GM21515 (cell line): ENCODE data around the gene MTA3.
"Not testable (repeated sequence)": the region's sequence is repeated elsewhere in the genome, so short reads cannot be mapped to it uniquely, and the experiment has no call there.

Experiments
- ATAC-seq: cut with Tn5 transposase; IDR thresholded peaks from one replicate; pipeline ENCODE4 v1.9.1; 2021; ENCODE audit not compliant: unreplicated experiment

Gene MTA3

DNA sequence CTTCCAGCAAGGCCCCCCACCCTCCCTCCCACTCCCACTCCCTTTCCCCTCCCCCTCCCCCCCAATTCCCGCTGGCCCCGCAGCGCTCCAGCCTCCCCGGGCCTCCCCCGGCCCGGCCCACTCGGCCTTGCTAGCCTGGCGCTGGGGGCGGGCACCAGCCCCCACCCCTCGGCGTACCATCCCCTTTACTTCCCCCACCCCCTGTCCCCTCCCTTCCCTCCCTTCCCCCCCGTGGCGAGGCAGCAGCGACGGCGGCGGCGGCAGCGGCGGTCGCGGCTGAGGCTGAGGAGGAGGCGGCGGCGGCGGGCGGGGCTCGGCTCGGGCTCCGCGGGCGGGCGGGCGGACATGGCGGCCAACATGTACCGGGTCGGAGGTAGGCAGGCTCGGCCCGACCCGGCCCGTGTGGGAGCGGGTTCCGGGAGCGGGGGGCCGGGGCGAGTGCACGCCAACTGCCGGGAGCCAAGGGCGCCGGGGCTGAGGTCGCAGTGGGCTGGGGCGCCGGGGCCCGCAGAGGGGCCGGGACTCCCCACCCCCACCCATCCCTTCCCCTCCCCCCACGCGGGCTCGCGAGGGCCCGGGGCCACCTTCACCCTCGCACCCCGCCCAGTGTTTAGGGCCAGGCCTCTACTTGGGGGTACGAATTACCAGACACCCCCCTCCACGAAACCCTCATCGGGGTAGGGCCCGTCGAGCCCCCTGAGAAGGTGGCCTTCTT, at the start of gene MTA3:
Gene MTA3 (plus strand): TSS at position 232 of the 715 bp plus-strand sequence. CDS start 114 bp downstream, at position 346.
- no peak for ATAC-seq

DNA sequence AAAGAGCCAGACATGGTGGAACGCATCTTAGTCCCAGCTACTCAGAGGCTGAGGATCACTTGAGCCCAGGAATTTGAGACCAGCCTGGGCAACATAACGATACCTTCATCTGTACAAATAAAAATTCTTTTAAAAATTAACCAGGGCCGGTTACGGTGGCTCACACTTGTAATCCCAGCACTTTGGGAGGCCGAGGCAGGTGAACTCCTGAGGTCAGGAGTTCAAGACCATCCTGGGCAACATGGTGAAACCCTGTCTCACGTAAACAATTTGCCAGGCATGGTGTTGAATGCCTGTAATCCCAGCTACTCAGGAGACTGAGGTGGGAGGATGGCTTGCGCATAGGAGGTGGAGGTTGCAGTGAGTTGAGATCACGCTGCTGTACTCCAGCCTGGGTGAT, 48.8 kb upstream of the MTA3 start:
- ATAC-seq: no peak

DNA sequence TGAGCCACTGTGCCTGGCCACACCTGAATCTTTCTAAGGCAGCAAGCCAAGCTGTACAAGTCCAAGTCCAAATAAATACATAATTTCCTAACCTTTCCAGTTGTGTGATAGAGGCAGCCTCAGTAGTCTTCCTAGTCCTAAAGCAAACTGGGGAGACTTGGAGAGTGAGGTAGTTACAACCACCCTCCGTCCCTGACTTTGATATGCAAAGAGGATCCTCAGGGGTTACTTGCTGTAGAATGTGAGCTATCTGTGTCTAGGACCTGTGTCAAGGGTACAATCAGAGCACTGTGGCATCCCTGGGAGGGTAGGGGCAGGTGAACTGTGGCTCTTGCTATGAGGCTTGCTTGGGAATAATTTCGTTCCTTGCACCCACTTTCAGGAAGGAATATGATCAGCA, 46.4 kb upstream of the MTA3 start:
- no peak for ATAC-seq

DNA sequence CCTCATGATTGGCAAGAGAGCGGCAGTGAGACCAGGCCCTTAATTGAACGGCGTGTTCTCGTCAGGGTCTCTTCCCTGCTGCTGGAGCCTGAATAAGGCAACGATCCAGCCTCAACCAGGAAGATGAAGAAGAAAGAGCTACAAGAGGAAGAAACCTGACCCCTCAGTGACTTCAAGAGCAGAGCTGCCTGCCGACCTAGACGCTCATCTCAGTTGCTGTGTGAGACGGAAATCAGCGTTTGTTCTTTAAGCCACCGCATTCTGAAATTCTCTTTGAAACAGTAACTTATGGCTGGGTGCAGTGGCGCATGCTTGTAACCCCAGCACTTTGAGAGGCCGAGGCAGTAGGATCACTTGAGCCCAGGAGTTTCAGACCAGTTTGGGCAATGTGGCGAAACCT, 45.1 kb upstream of the MTA3 start:
- ATAC-seq: no peak

DNA sequence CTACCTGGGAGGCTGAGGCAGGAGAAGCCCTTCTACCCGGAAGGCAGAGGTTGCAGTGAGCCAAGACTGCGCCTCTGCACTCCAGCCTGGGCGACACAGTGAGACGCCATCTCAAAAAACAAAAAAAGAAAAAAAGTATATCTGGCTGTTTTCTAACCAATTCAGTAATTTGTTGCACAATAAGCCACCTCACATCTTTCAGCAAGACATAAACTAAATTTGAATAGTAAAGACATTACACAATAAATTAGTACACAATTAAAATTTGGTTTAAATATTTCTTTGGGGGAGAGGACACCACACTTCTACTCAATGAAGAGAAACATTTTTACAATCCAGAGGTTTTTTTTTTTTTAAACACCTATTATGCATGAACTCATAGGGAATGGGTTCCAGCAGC, 36.0 kb upstream of the MTA3 start:
- no peak for ATAC-seq

DNA sequence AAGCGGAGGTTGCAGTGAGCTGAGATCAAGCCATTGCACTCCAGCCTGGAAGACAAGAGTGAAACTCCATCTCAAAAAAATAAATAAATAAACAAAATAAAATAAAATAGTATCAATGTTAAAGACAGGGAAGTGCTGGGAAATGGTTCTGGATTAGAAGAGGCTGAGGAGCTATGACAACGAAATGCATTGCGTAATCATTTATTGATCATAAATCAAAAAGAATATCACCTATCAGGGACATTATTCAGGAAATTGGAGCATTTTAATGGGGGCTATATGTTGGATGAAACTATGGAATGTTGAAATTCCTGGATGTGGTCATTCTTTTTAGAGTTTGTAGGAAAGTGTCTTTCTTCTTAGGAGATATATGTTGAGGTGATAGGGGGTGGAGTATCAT, 30.9 kb upstream of the MTA3 start:
- no peak for ATAC-seq

DNA sequence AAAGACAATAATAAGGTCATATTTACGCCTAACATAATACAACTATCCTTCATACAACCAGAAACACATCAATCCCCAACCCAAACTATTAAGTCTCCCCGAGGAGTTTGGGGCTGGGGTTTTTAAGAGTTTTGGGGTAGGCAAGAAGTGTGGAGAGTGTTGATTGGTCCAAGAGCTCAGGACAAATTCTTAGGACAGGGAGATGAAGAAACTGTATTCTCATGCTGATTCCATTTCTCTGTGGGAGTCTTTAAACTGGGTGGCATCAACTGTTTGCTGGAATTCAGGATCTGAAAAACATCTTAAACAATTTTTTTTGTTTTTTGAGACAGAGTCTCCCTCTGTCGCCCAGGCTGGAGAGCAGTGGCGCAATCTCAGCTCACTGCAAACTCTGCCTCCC, 25.6 kb upstream of the MTA3 start:
- no peak for ATAC-seq

DNA sequence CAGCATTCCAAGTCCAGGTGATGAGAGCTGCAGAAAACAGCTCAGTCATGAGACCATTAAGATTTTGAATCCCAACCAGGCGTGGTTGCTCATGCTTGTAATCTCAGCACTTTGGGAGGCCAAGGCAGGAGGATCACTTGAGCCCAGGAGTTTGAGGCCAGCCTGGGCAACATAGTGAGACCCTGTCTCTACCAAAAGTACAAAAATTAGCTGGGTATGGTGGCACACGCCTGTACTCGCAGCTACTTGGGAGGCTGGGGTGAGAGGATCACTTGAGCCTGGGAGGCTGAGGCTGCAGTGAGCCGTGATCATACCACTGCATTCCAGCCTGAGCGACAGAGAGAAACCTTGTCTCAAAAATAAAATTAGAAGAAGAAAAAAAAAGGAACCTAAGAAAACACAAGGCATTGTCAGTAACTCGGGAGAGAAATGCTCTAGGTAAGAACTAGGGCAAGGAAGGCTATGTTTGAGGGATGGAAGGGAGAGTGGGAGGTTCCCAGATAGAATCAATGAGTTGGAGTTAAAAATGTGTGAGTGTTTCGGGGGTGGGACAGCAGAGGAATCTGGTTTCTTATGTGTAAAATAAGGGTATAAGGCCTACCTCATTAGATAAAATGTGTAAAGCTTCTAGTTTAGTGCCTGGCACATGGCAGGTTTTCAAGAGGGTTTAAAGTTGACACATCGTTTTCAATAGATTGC, 23.3 kb upstream of the MTA3 start:
- no peak for ATAC-seq

DNA sequence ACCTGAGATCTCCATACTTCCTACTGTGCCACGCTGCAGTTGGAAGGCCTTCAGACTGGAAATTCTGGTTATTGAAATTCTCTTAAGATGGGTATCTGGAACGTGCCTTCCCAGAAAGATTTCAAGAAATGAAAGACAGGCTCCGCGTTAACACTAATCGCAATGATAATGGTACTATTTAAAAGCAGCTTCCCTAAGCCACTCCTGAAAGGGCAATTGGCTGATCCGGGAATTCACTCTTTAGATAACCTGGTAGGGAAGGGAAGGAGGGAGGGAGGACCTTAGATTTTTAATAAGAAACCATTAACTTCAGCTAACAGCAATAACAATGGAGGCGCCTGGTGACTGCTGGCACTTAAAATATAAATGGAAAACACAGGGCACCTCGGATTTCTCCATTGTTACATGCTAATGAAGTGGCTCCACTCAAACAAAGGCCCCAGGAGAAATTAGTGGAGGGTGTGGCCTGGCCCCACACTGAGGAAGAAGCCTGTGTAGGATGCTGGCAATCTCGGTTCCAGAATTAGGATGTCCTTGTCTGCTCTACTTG, 22.5 kb upstream of the MTA3 start:
- no peak for ATAC-seq

DNA sequence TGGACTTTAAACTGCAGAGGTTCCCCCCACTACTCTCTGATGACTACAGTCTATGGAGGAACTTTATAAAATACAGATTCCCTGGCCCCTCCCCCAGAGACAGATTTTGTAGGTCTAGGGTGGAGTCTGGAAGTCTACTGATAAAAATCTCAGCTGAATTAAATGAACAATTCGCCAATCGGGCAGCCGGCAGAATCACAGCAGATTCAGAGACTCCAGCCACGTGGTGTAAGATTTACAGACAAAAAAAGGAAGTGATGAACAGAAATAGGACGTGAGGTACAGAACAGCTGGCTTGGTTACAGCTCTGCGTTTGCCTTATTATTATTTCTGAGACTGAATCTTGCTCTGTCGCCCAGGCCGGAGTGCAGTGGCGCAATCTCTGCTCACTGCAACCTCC, 21.4 kb upstream of the MTA3 start:
- no peak for ATAC-seq

DNA sequence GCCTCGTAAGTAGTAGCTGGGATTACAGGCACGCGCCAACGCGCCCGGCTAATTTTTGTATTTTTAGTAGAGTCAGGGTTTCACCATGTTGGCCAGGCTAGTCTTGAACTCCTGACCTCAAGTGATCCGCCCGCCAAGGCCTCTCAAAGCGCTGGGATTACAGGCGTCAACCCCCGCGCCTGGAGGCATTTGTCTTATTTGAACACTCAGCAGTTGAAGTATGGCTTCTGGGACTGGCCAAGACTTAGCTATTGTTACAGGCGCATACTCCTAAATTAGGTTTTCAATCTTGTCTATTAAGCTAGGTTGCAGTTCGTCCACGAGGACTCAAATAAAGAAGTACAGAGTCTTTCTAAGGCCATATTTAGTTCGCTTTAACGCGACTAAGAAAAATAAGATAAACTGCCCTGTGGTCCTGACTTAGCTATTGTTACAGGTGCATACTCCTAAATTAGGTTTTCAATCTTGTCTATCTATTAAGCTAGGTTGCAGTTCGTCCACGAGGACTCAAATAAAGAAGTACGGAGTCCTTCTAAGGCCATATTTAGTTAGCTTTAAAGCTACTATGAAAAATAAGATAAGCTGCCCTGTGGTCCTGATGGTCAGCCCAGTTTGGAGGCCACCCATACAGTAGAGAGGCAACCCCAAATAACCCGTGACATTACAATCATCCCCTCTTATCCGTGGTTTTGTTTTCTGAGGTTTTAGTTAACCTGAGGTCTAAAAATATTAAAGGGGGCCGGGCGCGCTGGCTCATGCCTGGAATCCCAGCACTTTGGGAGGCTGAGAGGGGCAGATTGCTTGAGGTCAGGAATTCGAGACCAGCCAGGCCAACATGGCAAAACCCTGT, 20.8 kb upstream of the MTA3 start:
- ATAC-seq: no peak

DNA sequence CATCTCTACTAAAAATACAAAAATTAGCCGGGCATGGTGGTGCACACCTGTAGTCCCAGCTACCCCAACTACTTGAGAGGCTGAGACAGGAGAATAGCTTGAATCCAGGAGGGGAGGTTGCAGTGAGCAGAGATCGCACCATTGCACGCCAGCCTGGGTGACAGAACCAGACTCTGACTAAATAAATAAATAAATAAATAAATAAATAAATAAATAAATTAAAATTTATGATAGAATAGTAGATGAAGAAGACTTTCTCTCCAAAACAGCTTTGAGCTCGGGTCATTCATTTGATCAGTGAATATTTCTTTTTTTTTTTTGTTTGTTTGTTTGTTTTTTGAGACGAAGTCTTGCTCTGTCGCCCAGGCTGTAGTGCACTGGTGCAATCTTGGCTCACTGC, 17.6 kb upstream of the MTA3 start:
- no peak for ATAC-seq

DNA sequence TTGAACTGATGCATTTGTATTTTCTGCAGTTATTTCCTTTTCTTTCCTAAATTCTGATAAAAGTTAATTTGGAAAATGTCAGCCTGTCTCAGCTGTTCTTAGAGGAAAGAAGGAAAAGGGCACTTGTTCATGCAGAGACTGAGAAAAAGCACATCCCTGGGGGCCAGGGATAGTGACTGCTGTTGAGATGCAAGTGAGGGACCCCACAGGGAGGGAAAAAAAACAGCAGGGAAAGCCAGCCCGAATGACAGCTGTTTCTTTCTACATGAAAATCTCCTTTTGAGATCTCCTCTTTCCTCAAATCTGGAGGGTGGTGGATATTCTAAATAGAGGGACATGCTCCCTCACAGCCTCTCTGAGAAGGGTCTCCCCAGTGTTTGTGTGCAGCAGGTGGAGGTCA, 14.0 kb upstream of the MTA3 start:
- ATAC-seq: no peak

DNA sequence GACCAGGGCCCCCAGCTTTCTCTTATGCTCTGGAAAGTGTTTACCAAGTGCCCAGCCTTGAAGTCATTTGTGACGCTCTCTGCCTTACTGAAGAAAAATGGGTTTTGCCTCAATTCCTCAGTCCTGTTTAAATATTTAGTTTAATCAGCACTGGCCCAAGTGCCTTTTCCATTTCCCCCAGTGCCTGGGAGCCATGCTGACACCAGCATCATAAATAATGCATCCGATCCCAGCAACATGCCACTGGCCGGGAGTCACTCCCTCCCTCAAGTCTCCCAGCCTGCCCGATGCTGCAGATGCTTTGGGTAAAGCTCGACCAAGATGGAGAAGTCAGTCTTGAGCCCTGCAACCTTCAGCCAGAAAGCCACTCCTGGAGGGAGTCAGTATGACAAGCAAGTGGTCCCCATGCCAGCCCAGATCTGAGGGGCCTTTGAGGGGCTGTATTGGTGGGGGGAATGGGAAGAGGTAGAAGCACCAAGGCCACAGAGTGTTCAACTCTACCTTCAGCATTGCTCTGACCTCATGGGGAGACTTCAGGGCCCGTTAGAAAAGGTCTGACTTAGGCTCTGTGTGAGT, 12.0 kb upstream of the MTA3 start:
- no peak for ATAC-seq

DNA sequence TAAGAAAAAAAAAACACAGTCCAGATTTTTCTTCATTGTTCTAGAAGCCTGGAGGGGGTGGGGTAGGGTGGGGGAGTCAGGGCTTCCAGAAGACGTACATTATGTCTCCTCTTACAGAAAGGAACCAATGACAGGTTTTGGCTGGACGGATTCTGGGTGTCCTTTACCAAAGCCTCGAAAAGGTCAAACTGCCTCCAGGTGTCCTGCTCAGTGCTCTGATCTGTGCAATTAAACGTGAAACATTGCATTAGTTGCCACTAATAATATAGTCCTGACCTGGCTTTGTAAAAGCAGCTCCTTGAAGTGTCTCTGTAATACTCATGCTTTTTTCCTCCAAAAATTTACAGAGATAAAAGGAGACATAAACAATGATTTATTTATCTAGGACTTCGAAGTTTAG, 11.1 kb upstream of the MTA3 start:
- ATAC-seq: no peak

DNA sequence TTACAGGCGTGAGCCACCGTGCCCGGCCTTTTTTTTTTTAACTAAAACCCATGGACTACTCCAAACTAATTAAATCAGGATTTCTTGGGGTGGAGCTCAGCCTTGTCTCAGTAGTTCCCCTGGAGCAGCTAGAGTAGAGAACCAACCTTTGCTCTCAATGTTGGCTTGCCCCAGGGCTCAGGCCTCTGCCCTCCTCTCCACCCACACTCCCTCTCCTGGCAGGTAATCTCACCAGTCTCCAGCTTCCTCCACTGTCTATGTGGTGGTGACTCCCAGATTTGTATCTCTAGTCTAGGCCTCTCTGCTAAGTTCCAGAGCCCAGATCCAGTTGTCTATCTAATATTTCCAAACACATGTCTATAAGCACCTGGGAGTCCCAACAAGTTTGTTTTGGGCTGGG, 9.6 kb upstream of the MTA3 start:
- no peak for ATAC-seq

DNA sequence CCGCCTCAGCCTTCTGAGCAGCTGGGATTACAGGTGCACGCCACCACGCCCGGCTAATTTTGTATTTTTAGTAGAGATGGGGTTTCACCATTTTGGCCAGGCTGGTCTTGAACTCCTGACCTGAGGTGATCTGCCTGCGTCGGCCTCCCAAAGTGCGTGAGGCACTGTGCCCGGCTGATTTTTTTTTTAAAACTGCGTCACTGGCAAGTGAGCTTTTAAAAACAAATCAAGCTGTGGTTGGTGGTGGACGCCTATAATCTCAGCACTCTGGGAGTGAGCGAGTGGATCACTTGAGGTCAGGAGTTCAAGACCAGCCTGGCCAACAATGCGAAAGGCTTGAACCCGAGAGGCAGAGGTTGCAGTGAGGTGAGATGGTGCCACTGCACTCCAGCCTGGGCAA, 8.3 kb upstream of the MTA3 start:
- not testable (repeated sequence) for ATAC-seq

DNA sequence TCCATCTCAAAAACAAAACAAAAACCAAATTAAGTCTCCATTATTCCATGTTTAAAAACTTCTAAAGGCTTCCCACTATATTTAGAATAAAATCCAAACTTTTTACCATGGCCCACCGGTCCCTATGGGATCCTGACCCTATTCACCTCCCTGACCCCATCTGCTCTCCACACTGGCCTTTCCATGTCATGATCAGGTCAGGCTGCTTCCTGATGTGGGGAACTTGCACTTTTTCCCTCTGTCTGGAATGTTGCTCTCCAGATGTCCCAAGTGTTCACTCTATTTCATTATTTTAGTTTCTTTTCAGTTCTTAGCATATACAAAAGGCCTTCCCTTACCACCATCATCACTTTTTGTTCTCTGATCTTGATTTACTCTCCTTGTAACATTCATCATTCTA, 7.5 kb upstream of the MTA3 start:
- ATAC-seq: no peak

DNA sequence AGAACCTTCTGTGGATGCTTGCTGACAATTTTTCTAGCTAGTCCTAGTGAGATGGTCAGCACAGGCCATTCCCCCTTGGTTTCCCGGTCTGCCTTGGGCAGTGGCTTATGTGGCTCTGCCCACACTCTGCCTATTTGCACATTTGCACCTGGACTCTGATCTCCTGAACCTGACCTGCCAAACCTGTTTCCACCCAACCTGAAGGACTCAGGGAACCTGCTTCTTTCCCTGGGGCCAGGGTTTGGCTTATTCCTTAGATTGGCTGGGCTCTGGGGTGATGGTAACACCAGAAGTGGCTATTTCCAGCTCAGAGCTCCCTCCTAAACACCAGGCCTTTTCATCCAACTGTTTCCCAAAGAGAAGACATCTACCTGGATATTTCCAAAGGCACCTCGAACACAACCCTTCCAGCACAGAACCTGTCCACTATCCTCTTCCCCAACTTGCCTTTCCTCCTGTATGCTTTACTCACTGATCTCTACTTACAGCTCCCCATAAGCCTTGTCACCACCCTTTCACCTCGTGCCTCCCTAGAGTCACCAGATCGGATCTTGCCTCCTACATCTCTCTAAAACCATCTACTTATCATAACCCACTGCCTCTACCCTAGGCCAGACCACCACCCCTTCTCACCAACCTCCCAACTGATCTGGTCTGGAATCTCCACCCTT, 5.8 kb upstream of the MTA3 start:
- ATAC-seq: no peak

DNA sequence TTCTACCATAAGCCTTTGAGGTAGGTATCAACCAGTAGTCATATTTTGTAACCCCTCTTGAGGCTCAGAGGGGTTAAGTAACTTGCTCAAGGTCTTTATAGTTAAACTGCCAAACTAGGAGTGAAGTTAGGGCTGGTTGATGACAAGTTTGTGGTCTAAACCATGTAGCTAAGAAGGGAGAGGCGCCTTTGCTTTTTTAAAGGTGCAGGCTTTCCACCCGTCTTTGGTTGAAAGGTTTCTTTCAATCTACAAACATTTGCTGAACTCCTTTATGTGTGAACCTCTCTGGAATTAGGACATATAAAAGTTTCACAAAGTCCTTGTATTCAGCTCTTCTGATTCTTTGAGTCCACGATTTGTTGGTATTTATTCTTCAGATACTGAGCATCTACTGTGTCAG, 2.4 kb upstream of the MTA3 start:
- ATAC-seq: no peak

DNA sequence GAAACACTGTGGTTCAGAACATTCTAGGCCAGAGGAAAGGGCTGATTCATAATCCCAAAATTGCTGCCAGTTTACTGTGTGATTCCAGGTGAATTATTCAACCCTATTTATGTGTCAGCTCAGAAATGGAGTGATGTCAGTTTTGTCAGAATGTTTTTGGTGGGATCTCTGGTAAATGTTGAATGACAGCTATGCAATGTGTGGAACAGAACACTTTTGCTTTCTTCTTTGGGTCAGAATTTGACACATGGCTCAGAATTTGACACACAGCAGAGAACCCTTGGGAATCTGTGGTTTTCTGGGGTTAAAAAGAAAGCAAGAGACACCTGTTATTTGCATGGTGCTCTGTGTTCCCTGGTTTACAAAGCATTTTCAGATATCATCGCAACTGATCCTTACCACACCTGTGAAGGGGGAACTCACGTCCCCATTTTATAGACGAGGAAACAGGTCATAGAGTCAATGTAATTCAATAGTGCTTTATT, 1.6 kb upstream of the MTA3 start:
- peak; percentile 48 for ATAC-seq
